ENCODE data around the gene C4orf54. TPM values are rescaled to one million over a fixed set of nuclear protein-coding genes. Genes with fewer than 3 reads are reported as not detected.

The C4orf54 gene
- total RNA-seq, 8 experiments from 2014 or later: under 0.01 to 0.57 (median 0.18) TPM

GRCh38 chr4:99649208-99649607 is 8.4 kb downstream of the C4orf54 start:
- no peak for ATAC-seq (replicated peaks in 6 of 8)
- Histone ChIP-seq H3K4me1 (replicated peaks in 1 of 2) (peaks cover 15 to 18% of the 10 kb centered on the region in 2 donors), H3K4me3 (no peak overlapping the region), H3K27ac (no peak overlapping the region)
- in situ Hi-C loops (cut with MboI; ENCODE audit: low pct_unique_long_range_greater_than_20kb in 2 of 9, low sequenced_read_pairs in 9 of 9, unreplicated experiment in 9 of 9): no loop called here
- 19 to 100% (median 87%) methylated on average over 1 to 7 of the region's 9 CpGs for WGBS, 10 experiments

DNA sequence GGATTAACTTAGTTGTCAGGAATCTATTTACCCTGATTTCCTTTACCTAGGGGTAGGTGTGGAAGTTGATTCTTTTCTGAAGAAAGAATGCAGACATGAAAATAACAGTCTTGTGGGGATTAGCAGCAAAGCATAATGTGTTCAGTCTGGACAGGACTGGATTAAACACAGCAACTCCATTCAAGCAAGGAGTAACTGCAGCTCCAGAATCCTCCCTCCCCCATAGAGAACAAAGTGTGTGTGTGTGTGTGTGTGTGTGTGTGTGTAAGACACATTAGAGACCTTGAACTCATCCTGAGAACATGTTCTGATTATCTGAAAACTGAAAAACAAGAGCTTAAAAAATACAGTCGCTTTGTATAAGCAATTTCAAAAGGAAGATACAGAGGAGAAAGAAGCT is 9.3 kb downstream of the C4orf54 start:
- 0 to 100% (median 63%) methylated on average over 1 of the region's 1 CpG; no CpG with 5 or more reads in 4 of the 10 experiments for WGBS, 10 experiments
- in situ Hi-C loops (cut with MboI; ENCODE audit: low pct_unique_long_range_greater_than_20kb in 2 of 9, low sequenced_read_pairs in 9 of 9, unreplicated experiment in 9 of 9): no loop called here
- Histone ChIP-seq H3K4me3 (no peak overlapping the region), H3K27ac (peak overlapping the region in 1 of 2 donors; percentile 69), H3K4me1 (replicated peaks in 1 of 2) (peaks cover 15 to 24% of the 10 kb centered on the region in 2 donors)
- ATAC-seq (replicated peaks in 6 of 8): peak in 5 of 8 experiments; percentile 56 to 76 (median 73)

DNA sequence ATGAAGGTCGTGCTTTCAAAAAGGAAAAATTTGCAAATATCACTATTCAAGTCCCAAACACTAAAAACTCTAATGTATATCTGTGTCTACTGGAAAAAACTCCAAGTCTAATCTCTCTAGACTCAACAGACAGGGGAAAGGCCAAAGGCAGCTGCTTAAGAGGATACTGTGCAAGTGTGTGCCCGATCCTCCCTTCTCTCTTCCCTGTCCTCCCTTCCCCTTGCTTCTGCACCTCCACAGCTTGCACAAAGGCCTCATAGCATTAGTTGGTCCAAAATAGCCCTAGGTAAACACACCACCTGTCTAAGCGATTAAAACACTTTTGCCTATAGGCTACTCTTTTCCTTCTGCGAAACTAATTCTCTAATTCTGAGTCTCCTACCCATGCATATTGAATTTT is 10.6 kb downstream of the C4orf54 start:
- in situ Hi-C loops (cut with MboI; ENCODE audit: low pct_unique_long_range_greater_than_20kb in 2 of 9, low sequenced_read_pairs in 9 of 9, unreplicated experiment in 9 of 9): no loop called here
- no peak for ATAC-seq (replicated peaks in 6 of 8)
- no peak overlapping the region for H3K4me3 ChIP-seq
- H3K4me1 ChIP-seq (replicated peaks in 1 of 2): peaks cover 15 to 24% of the 10 kb centered on the region in 2 donors
- 0 to 100% (median 87%) methylated on average over 1 to 4 of the region's 4 CpGs for WGBS, 10 experiments
- H3K27ac ChIP-seq: no peak overlapping the region

- Histone ChIP-seq H3K4me3 (no peak overlapping the region), H3K27ac (no peak overlapping the region), H3K4me1 (replicated peaks in 1 of 2) (peaks cover 15 to 24% of the 10 kb centered on the region in 2 donors)
- in situ Hi-C loops (cut with MboI; ENCODE audit: low pct_unique_long_range_greater_than_20kb in 2 of 9, low sequenced_read_pairs in 9 of 9, unreplicated experiment in 9 of 9): no loop called here
- no peak for ATAC-seq (replicated peaks in 6 of 8)
Observed at GRCh38 chr4:99645638-99646037, 12.0 kb downstream of the C4orf54 start.

DNA sequence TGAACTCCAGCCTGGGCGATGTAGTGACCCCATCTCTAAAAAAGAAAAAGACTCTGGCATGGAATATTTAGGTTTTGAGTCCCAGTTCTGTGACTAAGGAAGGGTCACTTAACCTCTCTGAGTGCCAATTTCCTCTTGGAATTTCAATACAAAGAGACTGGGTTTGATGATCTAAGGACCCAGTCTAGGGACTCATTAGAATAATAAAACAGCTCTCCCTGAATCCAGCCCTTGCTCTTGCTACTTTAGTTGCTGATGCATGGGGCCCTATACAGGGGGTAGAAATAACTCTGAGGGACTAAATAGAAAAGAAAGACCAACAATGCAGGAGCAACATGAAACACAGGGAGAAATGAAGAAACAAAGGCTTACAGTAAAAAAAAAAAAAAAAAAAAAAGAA is 12.6 kb downstream of the C4orf54 start:
- Histone ChIP-seq H3K4me3 (no peak overlapping the region), H3K27ac (no peak overlapping the region), H3K4me1 (replicated peaks in 1 of 2) (peaks cover 15 to 24% of the 10 kb centered on the region in 2 donors)
- WGBS, 10 experiments: 17 to 86% (median 60%) methylated on average over 1 of the region's 1 CpG; no CpG with 5 or more reads in 2 of the 10 experiments
- ATAC-seq (replicated peaks in 6 of 8): peak in 5 of 8 experiments; percentile 53 to 88 (median 80)
- in situ Hi-C loops (cut with MboI; ENCODE audit: low pct_unique_long_range_greater_than_20kb in 2 of 9, low sequenced_read_pairs in 9 of 9, unreplicated experiment in 9 of 9): no loop called here

DNA sequence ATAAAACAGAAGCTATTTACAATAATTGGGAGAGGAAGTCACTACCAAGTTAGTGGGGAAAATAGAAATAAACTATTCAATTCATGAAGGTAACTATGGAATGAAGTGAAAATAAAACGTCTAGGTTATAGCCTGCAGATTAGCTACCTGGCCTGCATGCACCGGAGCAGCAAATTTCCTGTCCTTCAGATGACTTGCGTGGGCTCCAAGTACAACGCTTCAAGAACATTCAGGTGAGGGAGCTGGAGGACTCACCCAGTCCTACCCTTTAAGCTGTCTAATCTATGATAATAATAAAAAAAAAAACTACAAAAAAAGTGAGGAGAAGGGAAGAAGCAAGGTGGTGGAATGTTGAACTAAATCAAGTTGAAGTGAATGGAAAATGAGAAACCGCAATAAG is 13.2 kb downstream of the C4orf54 start:
- Histone ChIP-seq H3K27ac (no peak overlapping the region), H3K4me3 (no peak overlapping the region), H3K4me1 (replicated peaks in 1 of 2) (peaks cover 15 to 24% of the 10 kb centered on the region in 2 donors)
- in situ Hi-C loops (cut with MboI; ENCODE audit: low pct_unique_long_range_greater_than_20kb in 2 of 9, low sequenced_read_pairs in 9 of 9, unreplicated experiment in 9 of 9): no loop called here
- WGBS, 10 experiments: 14 to 80% (median 62%) methylated on average over 1 to 5 of the region's 5 CpGs
- ATAC-seq (replicated peaks in 6 of 8): no peak

DNA sequence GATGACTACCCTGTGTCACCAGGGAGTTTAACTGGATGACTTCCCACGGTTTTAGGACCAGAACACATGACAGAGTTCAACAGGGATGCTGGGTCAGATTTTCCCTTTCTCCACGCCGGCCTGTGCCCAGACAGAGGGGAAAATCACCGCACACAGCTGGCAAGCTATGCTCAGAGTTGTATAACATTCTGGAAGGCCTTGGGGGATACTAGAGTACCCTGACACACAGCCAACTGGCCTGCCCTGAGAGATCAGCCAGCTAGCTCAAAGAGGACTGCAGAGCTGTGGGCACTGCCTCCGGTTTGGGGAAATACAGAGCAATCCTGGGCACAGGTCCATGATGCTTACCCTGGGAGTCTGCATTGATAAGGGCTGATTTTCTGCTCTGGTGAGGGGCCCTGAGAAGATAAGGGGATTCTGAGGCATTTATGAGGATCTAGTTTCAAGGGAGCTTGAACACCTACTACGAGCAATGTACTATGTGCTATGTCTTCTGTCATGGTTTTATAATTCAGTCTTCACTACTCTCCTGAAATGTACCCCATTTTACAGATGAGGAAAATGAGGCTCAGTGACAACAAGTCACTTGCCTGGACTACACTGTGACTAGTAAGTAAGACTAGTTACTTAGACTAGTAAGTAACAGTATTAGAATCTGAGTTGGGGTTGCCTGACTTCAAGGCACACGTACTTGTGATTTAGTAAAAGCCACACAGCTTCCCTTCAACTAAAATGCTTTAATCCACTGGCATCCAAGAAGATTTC is 14.7 kb downstream of the C4orf54 start:
- H3K27ac ChIP-seq: no peak overlapping the region
- no peak overlapping the region for H3K4me3 ChIP-seq
- ATAC-seq (replicated peaks in 6 of 8): no peak
- in situ Hi-C loops (cut with MboI; ENCODE audit: low pct_unique_long_range_greater_than_20kb in 2 of 9, low sequenced_read_pairs in 9 of 9, unreplicated experiment in 9 of 9): no loop called here
- H3K4me1 ChIP-seq (replicated peaks in 1 of 2): peaks cover 6 to 16% of the 10 kb centered on the region in 2 donors
- WGBS, 10 experiments: 17 to 100% (median 91%) methylated on average over 1 to 5 of the region's 7 CpGs

DNA sequence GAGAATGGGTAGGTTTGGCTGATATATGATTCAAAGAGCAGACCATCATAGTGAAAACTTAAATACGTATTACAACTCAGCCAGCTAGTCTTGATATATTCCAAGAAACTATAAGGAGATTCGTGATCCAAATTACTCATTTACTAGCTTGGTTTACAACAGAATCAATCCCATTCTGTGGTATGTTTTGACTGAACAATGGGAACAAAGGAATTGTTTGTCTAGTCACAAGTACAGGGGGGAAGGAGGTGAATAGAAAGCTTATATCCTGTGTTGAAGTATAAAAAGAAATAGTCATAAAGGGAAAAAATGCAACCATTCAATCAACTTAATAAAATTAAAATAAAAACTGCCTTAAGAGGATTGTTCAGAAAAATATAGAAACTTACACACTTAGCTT is 17.0 kb downstream of the C4orf54 start:
- ATAC-seq (replicated peaks in 6 of 8): no peak
- 0 to 42% (median 17%) methylated on average over 1 to 2 of the region's 2 CpGs; no CpG with 5 or more reads in 1 of the 10 experiments for WGBS, 10 experiments
- H3K4me1 ChIP-seq (replicated peaks in 1 of 2): peaks cover 3 to 19% of the 10 kb centered on the region in 2 donors
- H3K27ac ChIP-seq: no peak overlapping the region
- H3K4me3 ChIP-seq: no peak overlapping the region
- in situ Hi-C loops (cut with MboI; ENCODE audit: low pct_unique_long_range_greater_than_20kb in 2 of 9, low sequenced_read_pairs in 9 of 9, unreplicated experiment in 9 of 9): no loop called here

DNA sequence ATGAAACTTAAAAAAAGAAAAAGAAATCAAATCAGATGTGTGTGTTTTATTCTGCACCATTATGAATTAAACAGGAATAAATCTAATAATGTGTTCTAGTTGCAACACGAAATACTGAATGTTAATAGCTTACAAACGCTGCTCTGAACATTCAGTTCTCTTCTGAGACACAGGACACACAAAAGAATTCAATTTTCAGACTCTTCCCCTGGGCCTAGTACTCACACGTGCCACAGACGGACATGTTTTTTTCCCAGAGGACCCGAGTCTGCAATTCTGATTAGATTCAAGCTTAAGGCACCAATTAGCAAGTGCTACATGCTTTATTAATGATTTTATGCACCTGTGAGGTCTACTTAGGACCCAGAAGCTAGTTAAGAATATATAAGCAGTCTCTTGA is 20.5 kb downstream of the C4orf54 start:
- no peak for ATAC-seq (replicated peaks in 6 of 8)
- in situ Hi-C loops (cut with MboI; ENCODE audit: low pct_unique_long_range_greater_than_20kb in 2 of 9, low sequenced_read_pairs in 9 of 9, unreplicated experiment in 9 of 9): no loop called here
- Histone ChIP-seq H3K4me3 (no peak overlapping the region), H3K27ac (no peak overlapping the region), H3K4me1 (replicated peaks in 1 of 2) (peaks cover 0 to 4% of the 10 kb centered on the region in 2 donors)
- WGBS, 10 experiments: 2 to 92% (median 42%) methylated on average over 2 to 5 of the region's 5 CpGs

DNA sequence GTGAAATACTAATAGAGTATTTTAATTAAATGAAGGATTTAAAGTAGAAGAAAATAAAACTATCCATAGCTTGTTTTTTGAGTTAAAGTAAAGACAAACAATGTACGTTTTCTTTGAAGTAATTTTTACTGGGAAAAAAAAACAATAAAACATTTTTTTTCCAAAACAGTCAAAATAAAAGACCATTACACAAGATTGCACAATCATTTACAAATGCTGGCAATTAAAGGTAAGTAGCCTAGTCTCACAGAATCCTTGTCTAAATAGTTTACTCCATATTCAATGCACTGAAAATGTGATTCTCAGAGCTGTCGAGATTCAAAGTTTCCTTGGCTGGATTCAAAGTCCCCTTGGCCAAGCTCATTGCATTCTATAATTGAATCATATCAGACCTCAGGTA is 21.2 kb downstream of the C4orf54 start:
- in situ Hi-C loops (cut with MboI; ENCODE audit: low pct_unique_long_range_greater_than_20kb in 2 of 9, low sequenced_read_pairs in 9 of 9, unreplicated experiment in 9 of 9): no loop called here
- WGBS, 10 experiments: 0 to 100% (median 88%) methylated on average over 1 to 2 of the region's 2 CpGs
- no peak for ATAC-seq (replicated peaks in 6 of 8)

GRCh38 chr4:99635601-99636000 is 22.0 kb downstream of the C4orf54 start:
- no peak for ATAC-seq (replicated peaks in 6 of 8)
- in situ Hi-C loops (cut with MboI; ENCODE audit: low pct_unique_long_range_greater_than_20kb in 2 of 9, low sequenced_read_pairs in 9 of 9, unreplicated experiment in 9 of 9): no loop called here
- no peak overlapping the region for H3K4me3 ChIP-seq
- peaks cover 0 to 4% of the 10 kb centered on the region in 2 donors for H3K4me1 ChIP-seq (replicated peaks in 1 of 2)
- WGBS, 10 experiments: 0 to 100% (median 70%) methylated on average over 1 to 2 of the region's 3 CpGs; no CpG with 5 or more reads in 3 of the 10 experiments
- no peak overlapping the region for H3K27ac ChIP-seq

More for the DNA sequence above, 21.2 kb downstream of the C4orf54 start:
- H3K4me3 ChIP-seq: no peak overlapping the region
- no peak overlapping the region for H3K27ac ChIP-seq
- peaks cover 0 to 4% of the 10 kb centered on the region in 2 donors for H3K4me1 ChIP-seq (replicated peaks in 1 of 2)

GRCh38 chr4:99634742-99635360 is 22.8 kb downstream of the C4orf54 start:
- in situ Hi-C loops (cut with MboI; ENCODE audit: low pct_unique_long_range_greater_than_20kb in 2 of 9, low sequenced_read_pairs in 9 of 9, unreplicated experiment in 9 of 9): no loop called here

GRCh38 chr4:99633772-99634171 is 23.9 kb downstream of the C4orf54 start:
- in situ Hi-C loops (cut with MboI; ENCODE audit: low pct_unique_long_range_greater_than_20kb in 2 of 9, low sequenced_read_pairs in 9 of 9, unreplicated experiment in 9 of 9): no loop called here

More at GRCh38 chr4:99634742-99635360, 22.8 kb downstream of the C4orf54 start:
- ATAC-seq (replicated peaks in 6 of 8): peak in 1 of 8 experiments; percentile 19
- H3K27ac ChIP-seq: no peak overlapping the region
- 0 to 100% (median 40%) methylated on average over 1 of the region's 1 CpG; no CpG with 5 or more reads in 4 of the 10 experiments for WGBS, 10 experiments
- H3K4me1 ChIP-seq (replicated peaks in 1 of 2): peaks cover 0 to 4% of the 10 kb centered on the region in 2 donors
- no peak overlapping the region for H3K4me3 ChIP-seq

More at GRCh38 chr4:99633772-99634171, 23.9 kb downstream of the C4orf54 start:
- no peak for ATAC-seq (replicated peaks in 6 of 8)
- Histone ChIP-seq H3K4me3 (no peak overlapping the region), H3K4me1 (replicated peaks in 1 of 2) (peaks cover 0 to 4% of the 10 kb centered on the region in 2 donors), H3K27ac (no peak overlapping the region)
- WGBS, 10 experiments: 40 to 97% (median 83%) methylated on average over 5 to 11 of the region's 14 CpGs; no CpG with 5 or more reads in 2 of the 10 experiments

Measured in motor neuron (in vitro differentiated cells).